GM18867 (cell line): ENCODE results near the gene A1BG.
"Not testable (repeated sequence)": the region's sequence is repeated elsewhere in the genome, so short reads cannot be mapped to it uniquely, and the experiment has no call there.

Source experiments
- ATAC-seq: cut with Tn5 transposase; IDR thresholded peaks from one replicate; pipeline ENCODE4 v1.9.1; 2021; ENCODE audit warnings: mild to moderate bottlenecking, moderate library complexity; ENCODE audit not compliant: unreplicated experiment

The A1BG gene

DNA sequence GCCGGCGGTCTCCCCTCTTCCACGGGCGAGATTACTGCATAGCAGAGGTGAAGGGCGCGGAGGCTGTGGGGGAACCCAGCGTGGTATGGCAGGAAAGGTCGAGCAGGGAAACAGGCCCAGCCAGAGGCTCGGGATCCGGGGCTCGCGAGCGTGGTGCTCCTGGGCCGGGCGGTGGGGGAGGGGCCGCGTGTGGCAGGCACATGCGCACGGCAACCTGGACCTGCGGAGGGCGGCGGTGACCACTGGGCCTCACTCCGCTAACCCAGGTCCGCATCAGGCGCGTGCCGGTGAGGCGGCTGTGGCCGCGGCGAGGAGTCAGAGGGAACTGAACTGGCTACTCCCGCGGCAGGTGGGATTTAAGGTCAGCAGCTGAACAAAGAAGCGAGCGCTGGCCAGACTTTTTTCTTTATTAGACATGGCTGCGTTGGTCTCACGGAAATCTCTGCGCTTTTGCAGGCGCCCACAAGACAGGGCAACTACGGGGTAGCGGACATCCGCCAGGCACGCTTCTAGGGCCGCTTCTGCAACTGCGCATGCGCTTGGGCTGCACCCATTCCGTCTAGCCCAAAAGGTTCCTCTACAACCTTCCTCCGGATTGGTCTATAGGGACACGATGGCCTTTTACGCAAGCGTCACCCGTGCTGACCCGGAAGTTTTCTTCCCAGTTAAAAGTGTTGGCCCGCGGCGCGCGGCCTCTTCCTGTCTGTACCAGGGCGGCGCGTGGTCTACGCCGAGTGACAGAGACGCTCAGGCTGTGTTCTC is 33.5 kb upstream of the A1BG start, which contains the start of gene RPS5:
Gene RPS5 (plus strand): TSS at position 694 of the 762 bp plus-strand sequence. CDS start 869 bp downstream, outside the sequence.
- peak; percentile 85 for ATAC-seq

DNA sequence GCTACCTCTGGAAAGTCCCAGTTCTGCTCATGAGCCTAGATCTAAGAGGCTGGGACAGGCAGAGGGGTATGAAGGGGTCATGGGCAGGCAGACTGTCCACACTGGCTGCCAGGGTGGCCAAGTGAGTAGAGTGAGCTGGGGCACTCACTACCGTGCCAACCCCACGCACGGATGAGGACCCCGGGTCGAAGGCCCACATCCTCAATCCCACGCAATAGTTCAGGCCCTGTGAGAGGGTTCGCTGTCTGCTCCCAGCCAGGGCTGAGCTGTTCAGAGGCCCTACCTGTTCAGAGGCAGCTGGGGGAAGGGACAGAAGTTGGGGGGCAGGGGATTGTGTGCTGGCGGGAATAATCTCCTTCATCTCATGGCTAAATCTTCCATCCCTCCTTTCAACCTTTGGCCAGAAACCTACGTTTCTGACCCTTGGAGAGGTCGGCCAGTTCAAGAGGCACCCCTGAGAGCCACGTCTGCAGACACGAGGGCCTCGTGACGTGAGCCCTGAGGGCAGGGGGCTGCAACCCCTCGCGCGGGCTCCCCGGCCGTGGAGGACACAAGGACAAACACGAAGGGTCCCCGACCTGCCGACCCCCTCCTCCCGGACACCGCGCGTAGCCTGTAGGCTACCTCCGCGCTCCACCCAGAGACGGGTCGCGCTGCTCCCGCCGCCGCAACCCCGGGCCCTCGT is 32.7 kb upstream of the A1BG start:
- ATAC-seq = peak; percentile 0

- ATAC-seq = no peak
Observed at GRCh38 chr19:58385313-58385890, 32.1 kb upstream of the A1BG start.

DNA sequence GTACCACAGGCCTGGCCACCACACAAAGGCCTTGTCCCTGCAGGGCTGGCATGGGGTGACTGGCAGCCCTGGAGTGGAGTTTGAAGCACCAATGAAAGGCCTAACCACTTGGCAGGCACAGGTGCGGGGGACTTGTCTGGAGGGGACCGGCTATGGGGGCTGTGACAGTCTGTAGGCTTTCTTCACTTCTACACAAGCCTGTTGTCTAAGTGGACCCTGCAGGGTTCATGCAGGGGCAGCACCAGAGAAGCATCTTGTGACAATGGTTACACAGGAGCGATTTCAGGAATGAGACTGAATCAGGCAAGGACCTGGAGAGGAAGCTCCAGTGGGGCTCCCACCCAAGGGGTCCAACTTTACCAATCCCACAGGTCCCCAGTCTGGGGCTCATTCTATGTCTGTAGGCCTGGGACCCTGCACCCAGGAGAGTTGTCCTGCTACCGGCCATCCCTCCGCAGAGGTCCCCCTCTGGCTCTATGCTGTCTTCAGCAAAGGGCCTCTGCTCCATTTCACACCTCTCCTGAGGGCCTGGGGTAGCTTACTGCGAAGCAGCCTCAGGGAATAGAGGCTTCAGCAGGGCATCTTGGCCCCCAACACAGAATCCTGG is 29.8 kb upstream of the A1BG start:
- ATAC-seq = no peak

DNA sequence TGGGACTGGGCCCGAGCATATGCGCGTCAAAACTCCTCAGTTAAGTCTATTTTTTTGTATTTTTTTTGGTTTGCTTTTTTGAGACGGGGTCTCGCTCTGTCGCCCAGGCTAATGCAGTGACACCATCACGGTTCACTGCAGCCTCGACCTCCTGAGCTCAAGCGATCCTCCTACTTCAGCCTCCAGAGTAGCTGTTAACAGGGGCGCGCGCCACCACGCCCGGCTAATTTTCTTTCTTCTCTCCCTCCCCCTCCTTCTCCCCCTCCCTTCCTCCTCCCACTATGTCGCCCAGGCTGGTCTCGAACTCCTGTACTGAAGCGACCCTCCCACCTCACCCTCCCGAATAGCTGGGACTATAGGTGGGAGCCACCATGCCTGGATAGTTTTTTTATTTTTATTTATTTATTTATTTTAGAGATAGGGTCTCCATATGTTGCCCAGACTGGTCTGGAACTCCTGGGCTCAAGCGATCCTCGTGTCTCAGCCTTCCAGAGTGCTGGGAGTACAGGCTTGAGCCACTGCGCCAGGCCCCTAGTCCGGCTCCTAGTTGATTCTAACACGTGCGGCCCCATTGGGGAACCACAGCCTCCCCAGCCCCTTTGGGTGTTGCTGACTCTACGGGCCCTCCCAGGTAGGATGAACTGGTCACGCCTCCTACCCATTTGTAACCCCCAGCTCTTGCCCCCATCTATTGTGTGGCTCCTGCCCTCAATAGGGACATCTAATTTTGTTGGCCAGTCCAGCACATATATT is 28.3 kb upstream of the A1BG start:
- no peak for ATAC-seq

DNA sequence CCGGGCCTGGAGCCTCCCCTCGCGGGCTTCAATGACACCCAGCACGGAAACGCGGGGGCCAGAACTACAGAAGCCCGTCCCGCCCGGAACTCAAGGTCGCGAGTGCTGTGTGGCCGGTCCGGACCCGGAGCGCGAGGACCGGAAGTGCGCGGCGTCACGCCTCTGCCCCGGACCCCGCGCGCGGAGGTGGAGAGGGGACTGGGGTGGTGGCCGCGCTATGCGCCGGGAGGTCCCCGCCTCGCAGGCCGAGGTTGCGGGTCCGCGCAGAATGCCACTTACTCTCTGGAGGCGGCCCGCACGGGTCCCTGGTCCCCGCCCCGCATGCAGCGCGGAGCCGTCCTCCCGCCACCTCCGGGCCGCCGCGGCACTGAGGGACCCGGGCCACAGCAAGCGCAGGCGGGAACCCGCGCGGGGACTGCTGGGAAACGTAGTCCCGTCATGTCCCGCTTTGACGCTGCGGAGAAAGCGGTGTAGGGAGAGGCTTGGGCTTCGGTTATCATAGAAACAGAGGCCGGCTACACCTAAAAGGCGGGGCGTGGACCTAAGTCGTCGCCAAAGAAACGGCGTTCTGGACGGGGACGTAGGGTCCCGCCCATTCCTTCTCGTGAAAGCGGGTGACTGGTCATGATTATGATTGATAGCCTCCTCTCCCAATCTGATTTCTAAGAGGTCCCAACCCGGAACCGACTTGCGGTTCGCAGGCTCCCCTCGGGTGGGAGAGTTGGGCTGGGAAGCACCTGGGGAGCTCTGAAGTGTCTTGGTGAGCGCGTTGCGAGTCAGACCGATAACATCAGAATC is 27.6 kb upstream of the A1BG start, which contains the start of gene ZNF837:
Gene ZNF837 (minus strand): TSS at position 369 of the 798 bp plus-strand sequence. CDS start 11,698 bp downstream, outside the sequence.
- peak; percentile 76 for ATAC-seq

- ATAC-seq = no peak
Observed at GRCh38 chr19:58380037-58380661, 26.9 kb upstream of the A1BG start.

DNA sequence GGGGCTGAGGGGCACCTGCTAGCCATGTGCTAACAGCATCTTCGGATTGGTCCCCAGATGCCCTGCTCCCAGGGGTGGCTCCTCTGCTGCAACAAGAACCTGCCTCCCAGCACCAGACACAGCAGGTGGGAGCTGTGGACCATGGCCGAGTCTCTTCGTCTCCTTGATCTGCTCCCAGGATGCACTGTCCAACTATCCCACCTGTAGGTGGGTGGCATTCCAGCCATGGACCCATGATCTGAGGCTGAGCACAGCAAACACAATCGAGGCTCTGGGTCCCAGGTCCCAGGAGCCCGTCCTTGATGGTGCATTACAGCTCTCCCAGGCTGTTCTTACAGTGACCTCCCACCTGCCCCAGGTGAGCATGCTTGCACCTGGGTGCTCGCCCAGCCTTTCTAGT is 26.0 kb upstream of the A1BG start:
- no peak for ATAC-seq

DNA sequence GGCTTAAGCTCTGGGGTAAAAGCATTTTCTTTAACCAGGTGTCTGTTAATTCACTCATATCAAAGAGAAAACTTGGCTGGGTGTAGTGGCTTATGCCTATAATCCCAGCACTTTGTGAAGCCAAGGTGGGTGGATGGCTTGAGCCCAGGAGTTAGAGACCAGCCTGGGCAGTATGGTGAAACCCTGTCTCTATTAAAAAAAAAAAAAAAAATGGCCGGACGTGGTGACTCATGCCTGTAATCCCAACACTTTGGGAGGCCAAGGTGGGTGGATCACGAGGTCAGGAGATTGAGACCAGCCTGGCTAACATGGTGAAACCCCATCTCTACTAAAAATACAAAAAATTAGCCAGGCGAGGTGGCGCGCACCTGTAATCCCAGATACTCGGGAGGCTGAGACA is 23.4 kb upstream of the A1BG start:
- ATAC-seq = not testable (repeated sequence)

GRCh38 chr19:58374200-58374599 is 20.9 kb upstream of the A1BG start:
- no peak for ATAC-seq

DNA sequence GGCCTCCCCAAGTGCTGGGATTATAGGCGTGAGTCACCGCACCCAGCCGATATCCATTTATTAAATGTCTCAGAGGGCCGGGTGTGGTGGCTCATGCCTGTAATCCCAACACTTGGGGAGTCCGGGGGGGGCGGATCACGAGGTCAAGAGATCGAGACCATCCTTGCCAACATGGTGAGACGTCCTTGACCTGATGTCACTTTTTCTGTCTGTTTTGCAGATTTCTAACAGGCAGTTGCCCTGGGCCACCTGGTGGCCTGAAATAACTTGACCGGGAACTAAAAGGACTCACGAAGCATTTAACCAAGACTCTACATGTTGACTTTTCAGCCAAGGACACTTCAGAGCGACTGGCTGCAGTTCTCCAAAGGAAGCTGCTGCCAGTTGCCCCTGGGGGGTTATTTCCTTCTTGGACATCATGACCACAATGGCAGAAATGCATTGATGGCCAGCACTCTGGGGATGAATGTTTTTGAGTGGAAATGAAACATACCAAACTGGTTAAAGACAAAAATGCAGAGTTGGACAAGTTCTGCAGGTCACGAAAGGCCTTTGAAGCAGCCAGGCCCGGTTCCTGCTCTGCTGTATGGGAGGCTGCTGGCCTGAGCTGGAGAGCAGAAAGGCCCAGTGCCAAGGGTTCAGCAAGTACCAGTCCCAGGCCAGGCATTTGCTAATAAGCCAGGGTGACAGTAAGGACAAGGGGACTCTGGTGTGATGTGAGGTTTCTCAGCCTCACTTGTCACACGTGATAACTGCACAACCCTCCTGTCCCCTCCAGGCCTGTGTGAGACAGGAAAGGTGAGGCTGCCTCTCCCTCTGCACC is 19.2 kb upstream of the A1BG start:
- ATAC-seq = no peak

GRCh38 chr19:58368561-58369360 is 15.5 kb upstream of the A1BG start:
- no peak for ATAC-seq

- ATAC-seq = no peak
Observed at GRCh38 chr19:58367698-58368454, 14.6 kb upstream of the A1BG start.

DNA sequence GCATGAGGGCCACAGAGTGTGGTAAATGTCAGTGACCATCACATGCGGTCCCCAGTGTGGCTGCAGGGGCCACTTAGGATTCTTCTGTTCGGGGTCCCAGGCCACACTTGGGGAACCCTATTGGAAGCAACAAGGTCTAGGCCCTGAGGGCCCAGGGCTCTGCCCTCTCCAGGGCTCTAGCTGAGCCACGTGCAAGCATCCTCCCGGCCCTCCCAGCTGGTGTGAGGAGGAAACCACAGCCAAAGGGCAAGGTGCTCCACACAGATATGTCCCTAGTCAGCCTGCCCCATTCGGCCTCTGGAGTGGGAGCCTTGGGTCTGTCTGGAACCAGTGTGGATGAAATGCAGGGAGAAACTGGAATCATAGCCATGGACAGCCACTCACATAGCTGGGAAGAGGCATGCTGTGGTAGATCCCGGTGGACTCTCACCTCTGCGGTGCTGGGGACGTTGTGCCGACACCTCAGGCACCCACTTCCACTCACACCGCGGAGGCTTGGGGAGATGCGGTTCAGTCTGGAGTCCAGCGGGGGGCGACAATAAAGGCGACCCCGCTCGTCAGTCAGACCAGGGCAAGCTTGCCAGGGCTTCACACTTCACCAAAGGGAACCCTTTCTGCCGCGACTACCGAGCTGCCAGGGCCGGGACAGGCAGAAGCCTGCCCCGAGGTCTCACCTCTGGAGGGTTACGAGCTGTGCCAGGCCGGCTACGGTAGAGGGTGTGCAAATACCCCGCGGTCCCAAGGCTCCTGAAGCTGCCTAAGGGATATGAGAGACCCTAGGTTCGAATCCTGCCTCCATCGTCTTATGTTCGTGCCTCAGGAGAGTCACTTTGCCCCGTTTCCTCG is 13.5 kb upstream of the A1BG start:
- ATAC-seq = no peak

GRCh38 chr19:58364146-58364545 is 10.9 kb upstream of the A1BG start:
- ATAC-seq = no peak
